Measurements from ENCODE around the gene CDCP2. TPM values are rescaled to one million over a fixed set of nuclear protein-coding genes. Genes with fewer than 3 reads are reported as not detected.

Gene CDCP2
- total RNA-seq, 1 experiment from 2014 or later: not detected

- no peak for ATAC-seq
- Mint-ChIP-seq H3K27me3 (ENCODE audit: low read depth) (no peaks in the 10 kb centered on the region), H3K36me3 (no peaks in the 10 kb centered on the region), H3K4me3 (no peak overlapping the region), H3K27ac (no peak overlapping the region), H3K4me1 (peaks cover 4% of the 10 kb centered on the region), H3K9me3 (no peaks in the 10 kb centered on the region)
- TF ChIP-seq, protein P1, sequence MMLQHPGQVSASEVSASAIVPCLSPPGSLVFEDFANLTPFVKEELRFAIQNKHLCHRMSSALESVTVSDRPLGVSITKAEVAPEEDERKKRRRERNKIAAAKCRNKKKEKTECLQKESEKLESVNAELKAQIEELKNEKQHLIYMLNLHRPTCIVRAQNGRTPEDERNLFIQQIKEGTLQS (CRISPR knock-in tag; conservative IDR thresholded peaks at IDR 0.05): no peak
- TF ChIP-seq ZNF281 (CRISPR knock-in tag; IDR thresholded peaks at IDR 0.05) (no peak), ATF6 (CRISPR knock-in tag; IDR thresholded peaks at IDR 0.05) (no peak), ZBTB21 (CRISPR knock-in tag; IDR thresholded peaks at IDR 0.05; ENCODE audit: borderline replicate concordance) (no peak), TEAD4 (CRISPR knock-in tag; IDR thresholded peaks at IDR 0.05) (no peak), ZNF416 (CRISPR knock-in tag; IDR thresholded peaks at IDR 0.05) (no peak), ZSCAN18 (CRISPR knock-in tag; IDR thresholded peaks at IDR 0.05) (no peak), MYBL2 (CRISPR knock-in tag; IDR thresholded peaks at IDR 0.05) (no peak), IRF2 (CRISPR knock-in tag; IDR thresholded peaks at IDR 0.05; ENCODE audit: borderline replicate concordance, low read depth) (no peak), RELA (CRISPR knock-in tag; IDR thresholded peaks at IDR 0.05; ENCODE audit: borderline replicate concordance) (no peak), ZNF219 (CRISPR knock-in tag; IDR thresholded peaks at IDR 0.05; ENCODE audit: borderline replicate concordance) (no peak), NFYB (CRISPR knock-in tag; conservative IDR thresholded peaks at IDR 0.05; ENCODE audit: low read depth) (no peak)
- TF ChIP-seq, protein P2, sequence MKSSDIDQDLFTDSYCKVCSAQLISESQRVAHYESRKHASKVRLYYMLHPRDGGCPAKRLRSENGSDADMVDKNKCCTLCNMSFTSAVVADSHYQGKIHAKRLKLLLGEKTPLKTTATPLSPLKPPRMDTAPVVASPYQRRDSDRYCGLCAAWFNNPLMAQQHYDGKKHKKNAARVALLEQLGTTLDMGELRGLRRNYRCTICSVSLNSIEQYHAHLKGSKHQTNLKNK (CRISPR knock-in tag; IDR thresholded peaks at IDR 0.05): no peak
- ChIA-PET CTCF (interaction anchor here (0.8 to 1.3 kb wide), 2 partner anchors 52 to 56 kb away, joined by 3 read pairs; no protein-coding TSS in a partner anchor), POLR2A (no interaction called here)
- no peak for DNase-seq (ENCODE audit: low spot score)
Measured at GRCh38 chr1:54177726-54178125, 24.9 kb upstream of the CDCP2 start.

DNA sequence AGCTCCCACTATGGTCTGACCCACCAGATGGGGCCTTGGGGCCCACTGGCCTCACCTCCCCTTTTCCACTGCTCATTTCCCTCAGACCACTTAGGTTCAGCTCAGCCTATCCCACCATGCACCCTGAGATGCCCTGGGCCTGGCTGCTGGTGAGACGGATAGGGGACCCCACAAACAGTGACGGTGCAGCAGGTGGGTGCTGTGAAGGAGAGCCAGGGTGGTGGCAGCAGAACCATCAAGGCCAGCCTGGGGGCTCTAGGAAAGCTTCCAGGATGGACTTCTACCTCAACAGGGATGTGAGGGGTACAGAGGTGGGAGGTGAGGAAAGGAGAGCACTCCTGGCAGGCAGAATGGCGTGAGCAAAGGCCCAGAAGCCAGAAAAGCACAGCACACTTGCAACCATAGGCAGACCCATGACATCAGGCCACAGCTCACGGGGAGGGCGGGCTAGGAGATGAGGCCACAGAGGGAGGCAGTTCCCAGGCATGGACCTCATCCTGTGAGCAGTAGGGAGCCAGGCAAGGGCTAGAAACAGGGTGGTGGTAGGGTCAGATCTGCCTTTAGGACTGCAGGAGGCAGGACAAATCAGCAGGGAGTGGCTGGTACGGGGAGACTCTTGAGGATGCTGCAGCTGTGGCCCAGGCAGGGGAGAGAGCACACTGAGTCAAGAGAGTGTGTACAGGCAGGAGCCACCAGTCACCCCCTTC is 24.0 kb upstream of the CDCP2 start:
- CTCF ChIA-PET: interaction anchor here (1.6 kb wide), 1 partner anchor 54 kb away, joined by 3 read pairs; no protein-coding TSS in a partner anchor
- no peaks in the 10 kb centered on the region for H3K36me3 Mint-ChIP-seq
- H3K4me1 Mint-ChIP-seq: peaks cover 1% of the 10 kb centered on the region
- ATAC-seq (no peak), DNase-seq (ENCODE audit: low spot score) (no peak)
- H3K4me3 Mint-ChIP-seq: no peak overlapping the region
- no peak overlapping the region; the same call in 1 of the 2 replicates for H3K27ac Mint-ChIP-seq
- POLR2A ChIA-PET: no interaction called here
- no peaks in the 10 kb centered on the region for H3K27me3 Mint-ChIP-seq (ENCODE audit: low read depth)
- no peaks in the 10 kb centered on the region for H3K9me3 Mint-ChIP-seq
- no peak for TF ChIP-seq ZBTB21 (CRISPR knock-in tag; IDR thresholded peaks at IDR 0.05; ENCODE audit: borderline replicate concordance)
- TF ChIP-seq CREM (CRISPR knock-in tag; IDR thresholded peaks at IDR 0.05): no peak
- TF ChIP-seq, protein P2 (CRISPR knock-in tag; IDR thresholded peaks at IDR 0.05): no peak
- no peak for TF ChIP-seq ZNF121 (CRISPR knock-in tag; IDR thresholded peaks at IDR 0.05)
- TF ChIP-seq JAZF1 (CRISPR knock-in tag; IDR thresholded peaks at IDR 0.05): no peak
- TF ChIP-seq, protein P3, sequence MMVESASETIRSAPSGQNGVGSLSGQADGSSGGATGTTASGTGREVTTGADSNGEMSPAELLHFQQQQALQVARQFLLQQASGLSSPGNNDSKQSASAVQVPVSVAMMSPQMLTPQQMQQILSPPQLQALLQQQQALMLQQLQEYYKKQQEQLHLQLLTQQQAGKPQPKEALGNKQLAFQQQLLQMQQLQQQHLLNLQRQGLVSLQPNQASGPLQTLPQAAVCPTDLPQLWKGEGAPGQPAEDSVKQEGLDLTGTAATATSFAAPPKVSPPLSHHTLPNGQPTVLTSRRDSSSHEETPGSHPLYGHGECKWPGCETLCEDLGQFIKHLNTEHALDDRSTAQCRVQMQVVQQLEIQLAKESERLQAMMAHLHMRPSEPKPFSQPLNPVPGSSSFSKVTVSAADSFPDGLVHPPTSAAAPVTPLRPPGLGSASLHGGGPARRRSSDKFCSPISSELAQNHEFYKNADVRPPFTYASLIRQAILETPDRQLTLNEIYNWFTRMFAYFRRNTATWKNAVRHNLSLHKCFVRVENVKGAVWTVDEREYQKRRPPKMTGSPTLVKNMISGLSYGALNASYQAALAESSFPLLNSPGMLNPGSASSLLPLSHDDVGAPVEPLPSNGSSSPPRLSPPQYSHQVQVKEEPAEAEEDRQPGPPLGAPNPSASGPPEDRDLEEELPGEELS (CRISPR knock-in tag; IDR thresholded peaks at IDR 0.05): no peak
- no peak for TF ChIP-seq ZNF138 (CRISPR knock-in tag; conservative IDR thresholded peaks at IDR 0.05)
- TF ChIP-seq, protein P4, sequence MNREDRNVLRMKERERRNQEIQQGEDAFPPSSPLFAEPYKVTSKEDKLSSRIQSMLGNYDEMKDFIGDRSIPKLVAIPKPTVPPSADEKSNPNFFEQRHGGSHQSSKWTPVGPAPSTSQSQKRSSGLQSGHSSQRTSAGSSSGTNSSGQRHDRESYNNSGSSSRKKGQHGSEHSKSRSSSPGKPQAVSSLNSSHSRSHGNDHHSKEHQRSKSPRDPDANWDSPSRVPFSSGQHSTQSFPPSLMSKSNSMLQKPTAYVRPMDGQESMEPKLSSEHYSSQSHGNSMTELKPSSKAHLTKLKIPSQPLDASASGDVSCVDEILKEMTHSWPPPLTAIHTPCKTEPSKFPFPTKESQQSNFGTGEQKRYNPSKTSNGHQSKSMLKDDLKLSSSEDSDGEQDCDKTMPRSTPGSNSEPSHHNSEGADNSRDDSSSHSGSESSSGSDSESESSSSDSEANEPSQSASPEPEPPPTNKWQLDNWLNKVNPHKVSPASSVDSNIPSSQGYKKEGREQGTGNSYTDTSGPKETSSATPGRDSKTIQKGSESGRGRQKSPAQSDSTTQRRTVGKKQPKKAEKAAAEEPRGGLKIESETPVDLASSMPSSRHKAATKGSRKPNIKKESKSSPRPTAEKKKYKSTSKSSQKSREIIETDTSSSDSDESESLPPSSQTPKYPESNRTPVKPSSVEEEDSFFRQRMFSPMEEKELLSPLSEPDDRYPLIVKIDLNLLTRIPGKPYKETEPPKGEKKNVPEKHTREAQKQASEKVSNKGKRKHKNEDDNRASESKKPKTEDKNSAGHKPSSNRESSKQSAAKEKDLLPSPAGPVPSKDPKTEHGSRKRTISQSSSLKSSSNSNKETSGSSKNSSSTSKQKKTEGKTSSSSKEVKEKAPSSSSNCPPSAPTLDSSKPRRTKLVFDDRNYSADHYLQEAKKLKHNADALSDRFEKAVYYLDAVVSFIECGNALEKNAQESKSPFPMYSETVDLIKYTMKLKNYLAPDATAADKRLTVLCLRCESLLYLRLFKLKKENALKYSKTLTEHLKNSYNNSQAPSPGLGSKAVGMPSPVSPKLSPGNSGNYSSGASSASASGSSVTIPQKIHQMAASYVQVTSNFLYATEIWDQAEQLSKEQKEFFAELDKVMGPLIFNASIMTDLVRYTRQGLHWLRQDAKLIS (CRISPR knock-in tag; IDR thresholded peaks at IDR 0.05; ENCODE audit: borderline replicate concordance): no peak

Data from WTC11 (cell line).